HL-60 (cell line): ENCODE results near the gene ZC3H10.
"Not testable (repeated sequence)": the region's sequence is repeated elsewhere in the genome, so short reads cannot be mapped to it uniquely, and the experiment has no call there.

Experiments
- DNase-seq, 2 experiments: peaks; one replicate each; pipeline ENCODE4 v3.0.0-alpha.2; 2010 to 2020; ENCODE audit warnings: low read depth in 1 of 2, low spot score in 1 of 2
- H3K27ac ChIP-seq: fragments of 250-450 bp; sonication (Bioruptor Pico); replicated peaks from 2 replicates; pipeline ENCODE4 v1.5.1; 2020; ENCODE audit warnings: mild to moderate bottlenecking, moderate library complexity
- H3K27me3 ChIP-seq: fragments of 250-450 bp; sonication (Bioruptor Pico); 2 replicates; pipeline ENCODE4 v1.5.1; 2021; ENCODE audit warnings: mild to moderate bottlenecking, moderate library complexity; ENCODE audit not compliant: insufficient read depth, poor library complexity, severe bottlenecking
- H3K4me3 ChIP-seq: replicated peaks from 2 replicates; pipeline ENCODE4 v1.5.1; 2011; ENCODE audit warnings: mild to moderate bottlenecking, control low read depth, low read length; ENCODE audit not compliant: insufficient read depth
- GABPA ChIP-seq: IDR thresholded peaks from 2 replicates; pipeline ENCODE4 v1.6.1; 2012; ENCODE audit warnings: low read depth
- POLR2AphosphoS5 ChIP-seq: IDR thresholded peaks from 2 replicates; pipeline ENCODE4 v1.6.1; 2012; ENCODE audit warnings: low read depth
- SPI1 ChIP-seq: IDR thresholded peaks from 2 replicates; pipeline ENCODE4 v1.6.1; 2012; ENCODE audit warnings: low read depth, mild to moderate bottlenecking, borderline replicate concordance
- TF ChIP-seq, protein P1 (sequence below): IDR thresholded peaks from 2 replicates; pipeline ENCODE4 v1.6.1; 2012; ENCODE audit warnings: low read depth; ENCODE audit not compliant: insufficient replicate concordance
- TF ChIP-seq, protein P2 (sequence below): IDR thresholded peaks from one replicate; pipeline ENCODE4 v1.5.1; 2011; ENCODE audit warnings: low read length, control low read depth, inconsistent platforms; ENCODE audit not compliant: insufficient read depth

The ZC3H10 gene

DNA sequence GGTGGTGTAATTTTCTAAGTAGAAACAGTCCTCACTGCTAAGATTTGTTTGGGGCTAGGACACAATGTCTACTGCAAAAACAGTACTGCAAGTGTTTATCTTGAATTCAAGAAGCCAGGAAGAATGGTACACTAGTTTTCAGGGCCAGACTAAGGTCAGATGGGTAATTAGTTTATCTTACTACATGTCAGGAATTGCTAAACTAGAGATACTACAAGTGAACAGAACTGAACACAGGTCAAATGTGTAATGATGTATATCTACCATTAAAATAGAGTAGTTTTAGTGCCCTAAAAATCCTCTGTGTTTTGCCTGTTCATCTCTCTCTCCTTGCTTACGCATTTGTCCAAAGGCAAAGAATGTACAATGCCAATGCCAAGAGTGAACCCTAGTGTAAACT, 4.0 kb upstream of the ZC3H10 start:
- H3K27ac ChIP-seq, result no peak overlapping the region
- H3K27me3 ChIP-seq, result no peaks in the 10 kb centered on the region
- no peak; the same call in 1 of the 2 replicates for TF ChIP-seq POLR2AphosphoS5
- TF ChIP-seq, protein P1, sequence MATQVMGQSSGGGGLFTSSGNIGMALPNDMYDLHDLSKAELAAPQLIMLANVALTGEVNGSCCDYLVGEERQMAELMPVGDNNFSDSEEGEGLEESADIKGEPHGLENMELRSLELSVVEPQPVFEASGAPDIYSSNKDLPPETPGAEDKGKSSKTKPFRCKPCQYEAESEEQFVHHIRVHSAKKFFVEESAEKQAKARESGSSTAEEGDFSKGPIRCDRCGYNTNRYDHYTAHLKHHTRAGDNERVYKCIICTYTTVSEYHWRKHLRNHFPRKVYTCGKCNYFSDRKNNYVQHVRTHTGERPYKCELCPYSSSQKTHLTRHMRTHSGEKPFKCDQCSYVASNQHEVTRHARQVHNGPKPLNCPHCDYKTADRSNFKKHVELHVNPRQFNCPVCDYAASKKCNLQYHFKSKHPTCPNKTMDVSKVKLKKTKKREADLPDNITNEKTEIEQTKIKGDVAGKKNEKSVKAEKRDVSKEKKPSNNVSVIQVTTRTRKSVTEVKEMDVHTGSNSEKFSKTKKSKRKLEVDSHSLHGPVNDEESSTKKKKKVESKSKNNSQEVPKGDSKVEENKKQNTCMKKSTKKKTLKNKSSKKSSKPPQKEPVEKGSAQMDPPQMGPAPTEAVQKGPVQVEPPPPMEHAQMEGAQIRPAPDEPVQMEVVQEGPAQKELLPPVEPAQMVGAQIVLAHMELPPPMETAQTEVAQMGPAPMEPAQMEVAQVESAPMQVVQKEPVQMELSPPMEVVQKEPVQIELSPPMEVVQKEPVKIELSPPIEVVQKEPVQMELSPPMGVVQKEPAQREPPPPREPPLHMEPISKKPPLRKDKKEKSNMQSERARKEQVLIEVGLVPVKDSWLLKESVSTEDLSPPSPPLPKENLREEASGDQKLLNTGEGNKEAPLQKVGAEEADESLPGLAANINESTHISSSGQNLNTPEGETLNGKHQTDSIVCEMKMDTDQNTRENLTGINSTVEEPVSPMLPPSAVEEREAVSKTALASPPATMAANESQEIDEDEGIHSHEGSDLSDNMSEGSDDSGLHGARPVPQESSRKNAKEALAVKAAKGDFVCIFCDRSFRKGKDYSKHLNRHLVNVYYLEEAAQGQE, result no peak
- no peak for TF ChIP-seq GABPA
- TF ChIP-seq SPI1, result no peak
- TF ChIP-seq, protein P2, sequence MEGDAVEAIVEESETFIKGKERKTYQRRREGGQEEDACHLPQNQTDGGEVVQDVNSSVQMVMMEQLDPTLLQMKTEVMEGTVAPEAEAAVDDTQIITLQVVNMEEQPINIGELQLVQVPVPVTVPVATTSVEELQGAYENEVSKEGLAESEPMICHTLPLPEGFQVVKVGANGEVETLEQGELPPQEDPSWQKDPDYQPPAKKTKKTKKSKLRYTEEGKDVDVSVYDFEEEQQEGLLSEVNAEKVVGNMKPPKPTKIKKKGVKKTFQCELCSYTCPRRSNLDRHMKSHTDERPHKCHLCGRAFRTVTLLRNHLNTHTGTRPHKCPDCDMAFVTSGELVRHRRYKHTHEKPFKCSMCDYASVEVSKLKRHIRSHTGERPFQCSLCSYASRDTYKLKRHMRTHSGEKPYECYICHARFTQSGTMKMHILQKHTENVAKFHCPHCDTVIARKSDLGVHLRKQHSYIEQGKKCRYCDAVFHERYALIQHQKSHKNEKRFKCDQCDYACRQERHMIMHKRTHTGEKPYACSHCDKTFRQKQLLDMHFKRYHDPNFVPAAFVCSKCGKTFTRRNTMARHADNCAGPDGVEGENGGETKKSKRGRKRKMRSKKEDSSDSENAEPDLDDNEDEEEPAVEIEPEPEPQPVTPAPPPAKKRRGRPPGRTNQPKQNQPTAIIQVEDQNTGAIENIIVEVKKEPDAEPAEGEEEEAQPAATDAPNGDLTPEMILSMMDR, result no peak

DNA sequence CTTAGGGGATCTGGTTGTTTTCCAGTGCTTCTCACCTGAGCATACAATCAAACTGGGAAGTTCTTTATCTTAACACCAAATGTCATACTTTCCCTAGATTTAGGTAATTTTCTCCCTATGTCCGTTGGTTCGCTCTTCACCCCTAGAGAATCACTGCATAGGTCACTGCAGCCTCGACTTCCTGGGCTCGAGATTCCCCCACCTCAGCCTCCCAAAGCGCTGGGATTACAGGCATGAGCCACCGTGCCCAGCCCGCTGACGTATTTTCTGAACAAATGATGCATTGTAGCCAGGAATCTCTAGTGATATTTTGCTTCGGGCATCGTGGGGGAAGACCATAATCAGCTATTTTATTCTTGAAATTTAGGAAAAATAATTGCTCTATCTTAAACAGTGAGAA, 2.7 kb upstream of the ZC3H10 start:
- H3K4me3 ChIP-seq, result peak overlapping the region; percentile 70
- TF ChIP-seq, protein P1, result no peak
- TF ChIP-seq, protein P2, result no peak
- no peak; the same call in 1 of the 2 replicates for TF ChIP-seq POLR2AphosphoS5
- no peak for TF ChIP-seq GABPA
- TF ChIP-seq SPI1, result no peak
- H3K27ac ChIP-seq, result peak overlapping the region; percentile 96
- H3K27me3 ChIP-seq, result no peaks in the 10 kb centered on the region
- no peak for DNase-seq

More for the DNA sequence above, 4.0 kb upstream of the ZC3H10 start:
- H3K4me3 ChIP-seq, result no peak overlapping the region
- no peak for DNase-seq

DNA sequence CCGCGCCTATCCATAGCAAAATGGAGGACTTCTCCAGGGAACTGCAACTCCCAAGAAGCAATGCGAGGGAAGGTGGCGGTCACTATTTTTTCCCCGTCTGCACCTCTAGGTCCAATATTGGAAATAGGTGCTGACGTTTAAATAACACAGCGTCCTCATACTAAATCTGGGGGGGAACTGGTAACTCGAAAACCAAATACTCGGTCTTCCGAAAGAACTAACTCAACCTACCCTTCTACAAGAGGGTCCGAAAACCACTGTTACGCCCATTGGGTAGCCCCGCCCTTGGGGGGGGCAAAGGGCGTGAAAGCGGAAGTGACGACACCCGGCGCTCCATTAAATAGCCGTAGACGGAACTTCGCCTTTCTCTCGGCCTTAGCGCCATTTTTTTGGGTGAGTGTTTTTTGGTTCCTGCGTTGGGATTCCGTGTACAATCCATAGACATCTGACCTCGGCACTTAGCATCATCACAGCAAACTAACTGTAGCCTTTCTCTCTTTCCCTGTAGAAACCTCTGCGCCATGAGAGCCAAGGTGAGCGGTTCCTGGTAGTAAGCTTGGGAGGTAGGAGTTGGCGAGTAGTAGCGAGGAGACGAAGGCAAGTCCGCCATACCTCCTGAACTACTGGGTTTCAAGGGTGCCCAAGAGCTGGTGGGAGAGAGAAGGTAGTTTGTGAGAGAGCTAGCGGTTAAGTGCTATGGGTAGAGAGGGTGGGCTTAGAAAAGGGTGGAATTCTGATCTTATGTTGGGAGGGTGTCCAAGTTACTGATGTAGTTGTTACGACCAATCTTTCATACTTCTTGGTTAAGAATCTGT, 1.6 kb upstream of the ZC3H10 start, which contains the start of gene RPL41:
RPL41 (plus strand) TSS at position 367 of the 815 bp plus-strand sequence.
- H3K27me3 ChIP-seq, result no peaks in the 10 kb centered on the region
- H3K27ac ChIP-seq, result peak within 1 kb of the TSS; percentile 96
- TF ChIP-seq POLR2AphosphoS5 (peak; percentile 99), SPI1 (peak; percentile 83), GABPA (peak; percentile 84)
- TF ChIP-seq, protein P2, result no peak
- TF ChIP-seq, protein P1, result peak; percentile 81
- H3K4me3 ChIP-seq, result peak within 1 kb of the TSS; percentile 70
- peak; percentile 92 for DNase-seq

DNA sequence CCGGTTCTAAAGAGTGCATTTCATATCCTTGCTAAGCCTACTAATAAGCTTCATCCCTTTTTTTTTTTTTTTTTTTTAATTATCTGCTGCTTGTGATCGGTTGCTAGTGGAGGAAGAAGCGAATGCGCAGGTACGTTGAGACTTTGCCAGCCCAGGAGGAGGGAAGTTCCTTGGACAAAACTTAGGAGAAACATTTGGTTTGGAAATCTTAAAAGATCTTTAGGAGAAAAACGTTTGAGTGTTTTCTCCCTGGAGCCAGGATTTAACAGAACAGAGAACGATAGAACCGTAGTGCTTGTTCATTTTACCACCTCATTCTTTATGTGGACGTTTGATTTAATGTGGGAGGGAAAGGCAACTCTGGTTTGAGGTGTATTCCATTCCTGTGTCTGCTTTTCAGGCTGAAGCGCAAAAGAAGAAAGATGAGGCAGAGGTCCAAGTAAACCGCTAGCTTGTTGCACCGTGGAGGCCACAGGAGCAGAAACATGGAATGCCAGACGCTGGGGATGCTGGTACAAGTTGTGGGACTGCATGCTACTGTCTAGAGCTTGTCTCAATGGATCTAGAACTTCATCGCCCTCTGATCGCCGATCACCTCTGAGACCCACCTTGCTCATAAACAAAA, 872 bp upstream of the ZC3H10 start:
- not testable (repeated sequence) for DNase-seq, H3K27me3 ChIP-seq
- Histone ChIP-seq H3K4me3 (peak overlapping the region; percentile 70), H3K27ac (peak overlapping the region; percentile 96)
